Keratinocyte (primary cell): ENCODE results near the gene SWT1. TPM values are rescaled to one million over a fixed set of nuclear protein-coding genes. Genes with fewer than 3 reads are reported as not detected.

Source experiments
- DNase-seq: peaks from one replicate; pipeline ENCODE4 v3.0.0-alpha.2; 2011; ENCODE audit warnings: low read depth, missing footprints, low spot score
- FAIRE-seq: peaks from 2 replicates; lab custom pipeline; 2011; peaks lifted over from hg19 to GRCh38; lab: Jason Lieb, UNC
- H2AFZ ChIP-seq: 2 replicates; pipeline ENCODE4 v1.6.0; 2012; ENCODE audit warnings: low read length, control low read depth, inconsistent platforms; ENCODE audit not compliant: control insufficient read depth
- H3K27ac ChIP-seq: 2 replicates; pipeline ENCODE4 v1.5.1; 2011; ENCODE audit warnings: low read length; ENCODE audit not compliant: control insufficient read depth, insufficient read depth
- H3K27me3 ChIP-seq: 3 replicates; pipeline ENCODE4 v1.6.0; 2011; ENCODE audit warnings: low read length; ENCODE audit not compliant: control insufficient read depth, insufficient read depth; ENCODE audit errors: extremely low read depth
- H3K36me3 ChIP-seq, 2 experiments: 2 replicates in 1 of 2; 3 replicates in 1 of 2; pipeline ENCODE4 v1.5.1; 2011; ENCODE audit warnings: low read length in 2 of 2, mild to moderate bottlenecking in 1 of 2; ENCODE audit not compliant: control insufficient read depth in 2 of 2, insufficient read depth in 2 of 2; ENCODE audit errors: extremely low read depth in 1 of 2
- H3K4me1 ChIP-seq: 3 replicates; pipeline ENCODE4 v1.5.1; 2011; ENCODE audit warnings: low read length; ENCODE audit not compliant: control insufficient read depth, insufficient read depth; ENCODE audit errors: extremely low read depth
- H3K4me2 ChIP-seq: 3 replicates; pipeline ENCODE4 v1.6.0; 2011; ENCODE audit warnings: low read depth, low read length; ENCODE audit not compliant: control insufficient read depth, insufficient read depth; ENCODE audit errors: extremely low read depth
- H3K4me3 ChIP-seq, 3 experiments: fragments of 200-600 bp in 1 of 3; sonication (generic) in 1 of 3; 2 replicates in 2 of 3; 3 replicates in 1 of 3; pipeline ENCODE4 v1.5.1; 2011 to 2016; ENCODE audit warnings: low read length in 3 of 3, mild to moderate bottlenecking in 3 of 3, control low read depth in 2 of 3, inconsistent platforms in 1 of 3, low read depth in 1 of 3, mixed read lengths in 1 of 3, mixed run types in 1 of 3, moderate library complexity in 1 of 3; ENCODE audit not compliant: control insufficient read depth in 2 of 3, insufficient read depth in 2 of 3; ENCODE audit errors: extremely low read depth in 1 of 3
- H3K79me2 ChIP-seq: 2 replicates; pipeline ENCODE4 v1.6.0; 2012; ENCODE audit warnings: low read length; ENCODE audit not compliant: control insufficient read depth, insufficient read depth
- H3K9ac ChIP-seq: 3 replicates; pipeline ENCODE4 v1.6.0; 2011; ENCODE audit warnings: low read length; ENCODE audit not compliant: control insufficient read depth, insufficient read depth; ENCODE audit errors: extremely low read depth
- H3K9me1 ChIP-seq: 3 replicates; pipeline ENCODE4 v1.6.0; 2011; ENCODE audit warnings: low read length; ENCODE audit not compliant: control insufficient read depth, insufficient read depth; ENCODE audit errors: extremely low read depth
- H3K9me3 ChIP-seq: 2 replicates; pipeline ENCODE4 v1.5.1; 2012; ENCODE audit warnings: low read depth, low read length; ENCODE audit not compliant: control insufficient read depth
- H4K20me1 ChIP-seq: 3 replicates; pipeline ENCODE4 v1.6.0; 2011; ENCODE audit warnings: low read length; ENCODE audit not compliant: control insufficient read depth, insufficient read depth; ENCODE audit errors: extremely low read depth
- CTCF ChIP-seq, 3 experiments: IDR thresholded peaks in 1 of 3; conservative IDR thresholded peaks in 1 of 3; optimal IDR thresholded peaks in 1 of 3; 2 replicates in 2 of 3; 3 replicates in 1 of 3; pipeline versions ENCODE3 to v1.5.1; 2011; ENCODE audit warnings: low read length in 3 of 3, mild to moderate bottlenecking in 3 of 3, moderate library complexity in 2 of 3, control low read depth in 1 of 3, inconsistent platforms in 1 of 3; ENCODE audit not compliant: insufficient read depth in 2 of 3; ENCODE audit errors: extremely low read depth in 1 of 3
- EZH2 ChIP-seq: IDR thresholded peaks from one replicate; pipeline ENCODE4 v1.6.1; 2012; ENCODE audit warnings: inconsistent platforms, mild to moderate bottlenecking, low read length, moderate library complexity
- dilution Hi-C: fragments of 300-500 bp; cut with MboI; formaldehyde crosslinking; loops from one replicate; pipeline ENCODE4 v1.7.0; 2020; ENCODE audit warnings: low sequenced_read_pairs; ENCODE audit not compliant: extremely low pct_ligation_motif_present
- polyA plus RNA-seq, 5 experiments: library from polyadenylated mRNA; depleted of rRNA in 3 of 5; stranded (reverse) in 3 of 5; stranded (forward) in 1 of 5; unstranded in 1 of 5; fragments of >200 nt; gene quantifications; 1 replicate in 1 of 5; 2 replicates in 3 of 5; 3 replicates in 1 of 5; pipeline versions ENCODE4 v1.2.1 to v1.2.3, GENCODE V29; 2011 to 2012; ENCODE audit warnings: missing spikeins in 2 of 5, low read depth in 1 of 5, low replicate concordance in 1 of 5

SWT1 gene
- polyA plus RNA-seq, 1 donor (not counting 4 experiments of a cell fraction or from before 2014, with no cell fraction given) = 2.9 TPM

GRCh38 chr1:185132534-185132933 is 24.4 kb upstream of the SWT1 start:
- FAIRE-seq = no peak
- dilution Hi-C loops = no loop called here
- TF ChIP-seq CTCF (optimal IDR thresholded peaks at IDR 0.05 in 1 of 3, IDR thresholded peaks at IDR 0.05 in 1 of 3, conservative IDR thresholded peaks at IDR 0.05 in 1 of 3; ENCODE audit: extremely low read depth in 1 of 3, insufficient read depth in 2 of 3, low read length in 3 of 3) (no peak), EZH2 (no peak)

GRCh38 chr1:185137896-185138545 is 18.9 kb upstream of the SWT1 start:
- no peak for TF ChIP-seq CTCF (optimal IDR thresholded peaks at IDR 0.05 in 1 of 3, IDR thresholded peaks at IDR 0.05 in 1 of 3, conservative IDR thresholded peaks at IDR 0.05 in 1 of 3; ENCODE audit: extremely low read depth in 1 of 3, insufficient read depth in 2 of 3, low read length in 3 of 3)
- no peak for TF ChIP-seq EZH2
- DNase-seq = no peak
- H4K20me1 ChIP-seq = no peaks in the 10 kb centered on the region
- H3K9me1 ChIP-seq = no peaks in the 10 kb centered on the region
- no peaks in the 10 kb centered on the region for H3K79me2 ChIP-seq
- H3K4me2 ChIP-seq = no peak overlapping the region
- peaks cover 0 to 4% of the 10 kb centered on the region in 2 experiments for H3K36me3 ChIP-seq
- H3K9ac ChIP-seq = no peak overlapping the region
- no peak overlapping the region for H3K4me3 ChIP-seq
- H3K27me3 ChIP-seq = no peaks in the 10 kb centered on the region
- no peak for FAIRE-seq
- no peak overlapping the region for H2AFZ ChIP-seq
- no peaks in the 10 kb centered on the region for H3K9me3 ChIP-seq
- no peaks in the 10 kb centered on the region for H3K4me1 ChIP-seq
- dilution Hi-C loops = no loop called here
- no peak overlapping the region for H3K27ac ChIP-seq

More at GRCh38 chr1:185132534-185132933, 24.4 kb upstream of the SWT1 start:
- no peak overlapping the region for H3K27ac ChIP-seq
- H3K27me3 ChIP-seq = no peaks in the 10 kb centered on the region
- no peaks in the 10 kb centered on the region for H4K20me1 ChIP-seq
- H3K36me3 ChIP-seq = peaks cover 0 to 4% of the 10 kb centered on the region in 2 experiments
- no peak overlapping the region for H3K4me2 ChIP-seq
- H3K79me2 ChIP-seq = no peaks in the 10 kb centered on the region
- H3K9me3 ChIP-seq = no peaks in the 10 kb centered on the region
- no peaks in the 10 kb centered on the region for H3K9me1 ChIP-seq
- H2AFZ ChIP-seq = no peak overlapping the region
- no peak for DNase-seq
- no peak overlapping the region for H3K9ac ChIP-seq
- H3K4me1 ChIP-seq = no peaks in the 10 kb centered on the region
- no peak overlapping the region for H3K4me3 ChIP-seq
